NOMO-1 (cell line): ENCODE measurements around the gene IGFBPL1.
A peak's percentile ranks its signal among the peaks of the same experiment; 100 is the strongest.
"Not testable (repeated sequence)": the region's sequence is repeated elsewhere in the genome, so short reads cannot be mapped to it uniquely, and the experiment has no call there.

Experiments used
- DNase-seq, 2 experiments: peaks; one replicate each; lab custom pipeline; 2025; ENCODE audit not compliant: unreplicated experiment in 2 of 2; lab: John Stamatoyannopoulos, UW

The IGFBPL1 gene

GRCh38 chr9:38401994-38402393, 22.3 kb downstream of the IGFBPL1 start:
- DNase-seq: no peak

- not testable (repeated sequence) for DNase-seq
Measured at GRCh38 chr9:38399191-38399590, 25.1 kb downstream of the IGFBPL1 start.

DNA sequence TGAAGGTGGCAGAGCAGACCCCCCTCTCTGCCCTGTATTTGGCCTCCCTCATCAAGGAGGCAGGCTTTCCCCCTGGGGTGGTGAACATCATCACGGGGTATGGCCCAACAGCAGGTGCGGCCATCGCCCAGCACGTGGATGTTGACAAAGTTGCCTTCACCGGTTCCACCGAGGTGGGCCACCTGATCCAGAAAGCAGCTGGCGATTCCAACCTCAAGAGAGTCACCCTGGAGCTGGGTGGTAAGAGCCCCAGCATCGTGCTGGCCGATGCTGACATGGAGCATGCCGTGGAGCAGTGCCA, 27.9 kb downstream of the IGFBPL1 start:
- no peak for DNase-seq

- DNase-seq: no peak
Measured at GRCh38 chr9:38395653-38396370, 28.4 kb downstream of the IGFBPL1 start.

- DNase-seq: no peak
Measured at GRCh38 chr9:38394416-38394815, 29.8 kb downstream of the IGFBPL1 start.

GRCh38 chr9:38393128-38393796, 31.0 kb downstream of the IGFBPL1 start:
- no peak for DNase-seq

GRCh38 chr9:38392235-38393127, 31.8 kb downstream of the IGFBPL1 start, which contains the start of gene ALDH1B1:
Gene ALDH1B1 (plus strand): TSS chr9:38392702. CDS start chr9:38395749, 3,047 bp downstream.
- peak; percentile 34 to 65 for DNase-seq

GRCh38 chr9:38391278-38392118, 32.8 kb downstream of the IGFBPL1 start:
- no peak for DNase-seq

GRCh38 chr9:38390851-38391250, 33.4 kb downstream of the IGFBPL1 start:
- DNase-seq: no peak

DNA sequence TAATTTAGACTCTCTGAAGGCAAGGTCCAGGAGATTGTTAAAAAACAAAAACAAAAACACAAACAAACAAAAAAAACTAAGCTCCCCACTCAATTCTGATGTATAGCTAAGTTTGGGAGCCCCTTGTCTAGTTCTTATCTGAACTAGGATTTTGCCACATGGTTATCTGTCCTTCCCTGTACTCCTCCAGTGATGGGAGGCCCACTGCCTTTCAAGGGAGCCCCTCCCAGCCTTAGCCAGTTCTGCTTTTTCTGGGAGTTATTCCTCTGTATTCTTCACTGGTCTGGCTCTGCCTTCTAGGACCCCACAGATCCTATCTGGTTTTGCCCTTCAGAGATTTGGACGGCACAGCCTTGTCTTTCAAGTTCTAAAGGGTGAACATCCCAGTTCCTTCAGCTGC, 33.8 kb downstream of the IGFBPL1 start:
- no peak for DNase-seq

DNA sequence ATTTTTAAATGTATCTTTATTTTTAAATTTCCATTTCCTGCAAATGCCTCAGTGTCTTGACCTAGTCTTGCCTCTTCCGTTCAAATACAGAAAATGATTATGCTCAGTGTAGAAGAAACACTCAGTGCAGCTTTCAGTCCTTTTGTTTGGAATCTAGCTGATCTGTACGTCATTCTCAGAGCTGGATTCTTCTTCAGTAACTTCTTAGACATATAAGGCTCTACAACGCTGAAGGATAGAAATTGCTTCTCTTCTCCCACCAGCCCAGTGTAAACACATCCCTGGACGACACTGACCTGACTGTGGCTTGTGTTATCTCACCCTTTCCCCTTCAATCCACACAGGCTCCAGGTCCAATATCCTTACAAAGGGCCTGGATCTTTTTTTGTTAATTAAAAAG, 34.9 kb downstream of the IGFBPL1 start:
- DNase-seq: no peak

GRCh38 chr9:38388283-38389223, 35.7 kb downstream of the IGFBPL1 start:
- DNase-seq: no peak

- no peak for DNase-seq
Measured at GRCh38 chr9:38387751-38388150, 36.5 kb downstream of the IGFBPL1 start.

- DNase-seq: no peak
Measured at GRCh38 chr9:38387066-38387465, 37.2 kb downstream of the IGFBPL1 start.

- no peak for DNase-seq
Measured at GRCh38 chr9:38386319-38386895, 37.8 kb downstream of the IGFBPL1 start.

DNA sequence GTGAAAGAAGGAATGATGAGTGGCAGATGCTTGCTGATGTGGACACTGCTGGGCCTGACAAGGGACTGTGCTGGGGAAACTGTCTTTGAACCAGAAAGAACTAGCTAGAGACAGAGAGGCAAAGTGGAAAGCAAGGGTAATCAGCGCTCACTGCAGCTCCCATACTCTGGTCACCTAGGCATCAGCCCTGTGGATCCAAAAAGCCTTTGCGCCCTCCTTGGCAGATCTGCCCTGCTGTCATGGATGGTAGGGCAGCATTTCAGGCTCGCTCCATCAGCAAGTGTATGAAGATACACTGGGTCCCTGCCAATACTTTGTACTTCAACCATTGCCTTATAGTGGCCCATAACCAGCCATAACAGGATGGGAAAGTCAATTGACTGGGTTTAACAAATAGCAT, 38.4 kb downstream of the IGFBPL1 start:
- DNase-seq: no peak

DNA sequence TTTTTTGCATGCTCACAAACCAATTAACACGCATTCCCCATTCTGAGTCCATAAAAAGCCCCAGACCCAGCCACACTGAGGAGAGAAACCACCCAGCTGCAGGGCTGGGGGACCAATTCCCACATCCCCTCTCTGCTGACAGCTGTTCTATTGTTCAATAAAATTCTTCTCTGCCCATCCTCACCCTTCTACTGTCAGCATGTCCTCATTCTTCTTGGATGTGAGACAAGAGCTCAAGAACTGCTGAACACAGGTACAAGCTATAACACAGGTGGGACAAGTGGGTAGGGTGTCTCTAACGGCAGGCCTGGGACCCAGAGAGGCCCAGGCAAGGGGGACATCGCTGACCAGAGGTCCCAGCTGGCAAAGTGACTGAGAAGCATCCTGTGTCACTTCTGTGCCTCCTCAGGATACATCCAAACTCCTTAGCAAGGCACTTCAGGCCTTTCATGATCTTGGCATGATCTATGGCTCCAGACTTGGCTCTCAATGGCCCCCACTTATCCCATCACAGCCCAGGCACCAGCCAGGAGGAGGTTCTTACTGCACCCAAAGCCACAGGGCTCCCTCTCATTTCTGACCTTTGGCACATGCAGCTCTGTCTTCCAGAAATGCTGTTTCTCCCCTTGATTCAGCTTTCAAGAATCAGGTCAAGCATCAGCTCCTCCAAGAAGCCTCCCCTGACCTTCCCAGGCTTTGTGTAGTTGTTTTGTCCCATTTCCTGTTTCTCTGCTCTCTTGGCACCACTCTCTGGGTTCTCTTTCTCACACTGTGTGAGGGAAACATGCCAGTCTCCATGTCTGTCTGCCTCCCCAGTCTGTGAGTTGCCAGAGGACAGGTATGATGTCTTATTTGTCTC, 39.0 kb downstream of the IGFBPL1 start:
- no peak for DNase-seq

- DNase-seq: no peak
Measured at GRCh38 chr9:38382141-38382540, 42.1 kb downstream of the IGFBPL1 start.
